Measurements from ENCODE around the gene DEDD2. TPM values are rescaled to one million over a fixed set of nuclear protein-coding genes. Genes with fewer than 3 reads are reported as not detected.

DEDD2 gene
- polyA plus RNA-seq, 6 donors from 2014 or later = 127 to 150 (median 140) TPM

DNA sequence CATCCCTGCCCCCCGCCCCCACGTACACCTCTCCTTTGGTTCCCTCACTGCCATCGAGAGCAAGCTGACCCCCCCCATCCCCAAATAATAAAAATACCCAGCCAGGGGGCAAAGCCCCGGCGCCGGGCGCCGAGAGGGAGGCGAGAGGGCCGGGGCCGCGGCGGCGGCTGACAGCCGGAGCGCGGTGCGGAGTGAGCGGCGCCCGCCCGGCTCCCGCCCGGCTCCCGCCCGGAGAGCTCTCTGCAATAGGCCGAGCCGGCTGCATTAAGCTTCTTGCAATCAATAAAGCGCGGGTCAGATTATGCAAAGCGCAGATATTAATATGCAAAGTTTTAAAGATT lies 40.9 kb downstream of the DEDD2 start:
- H3K4me1 Mint-ChIP-seq = peaks cover 15 to 20% (median 18%) of the 10 kb centered on the region in 3 donors
- H3K4me3 Mint-ChIP-seq = peak overlapping the region in 7 of 8 donors; percentile 82 to 99 (median 94)
- DNase-seq = no peak
- H3K9me3 Mint-ChIP-seq = no peaks in the 10 kb centered on the region
- ATAC-seq (ENCODE audit: low read depth in 2 of 2) = peak; percentile 46 to 50
- H3K36me3 Mint-ChIP-seq = peaks cover 0 to 7% of the 10 kb centered on the region in 2 donors
- peak overlapping the region in 2 of 6 donors; percentile 42 to 82 for H3K27ac Mint-ChIP-seq
- H3K27me3 Mint-ChIP-seq = peaks cover 15 to 31% (median 22%) of the 10 kb centered on the region in 3 donors

DNA sequence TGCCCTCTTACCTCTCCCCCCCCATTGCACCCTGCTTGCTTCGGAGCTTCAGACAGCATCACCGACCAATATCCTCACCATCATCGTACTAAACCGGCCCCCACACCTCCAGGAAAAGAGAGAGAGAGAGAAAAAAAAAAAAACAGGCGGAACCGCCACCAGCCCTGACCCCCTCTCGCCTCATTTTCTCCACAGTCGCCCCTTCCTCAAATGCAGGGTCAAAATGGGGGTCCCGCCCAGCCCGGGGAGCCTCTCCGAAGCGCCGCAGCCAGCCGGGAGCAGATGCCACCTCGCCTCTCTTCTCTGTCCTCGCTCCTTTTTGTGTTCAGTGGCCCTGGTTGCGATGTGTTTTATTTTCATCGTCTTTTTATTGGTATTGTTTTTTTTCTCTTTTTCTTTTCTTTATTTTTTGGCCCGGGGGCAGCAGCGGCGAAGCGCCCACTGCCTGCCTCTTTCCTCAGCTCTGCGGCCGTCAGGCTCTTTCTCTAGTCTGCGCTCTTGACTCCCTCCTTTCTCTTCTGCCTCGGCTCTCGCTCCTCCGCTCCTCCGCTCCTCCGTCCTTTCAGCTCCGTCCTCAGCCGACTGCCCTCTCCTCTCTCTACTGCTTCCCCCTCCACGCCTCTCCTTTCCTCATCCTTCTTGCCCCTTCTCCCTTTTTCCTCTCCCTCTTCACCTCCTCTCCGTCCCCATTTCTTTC lies 41.4 kb downstream of the DEDD2 start:
- Mint-ChIP-seq H3K4me3 (peak overlapping the region in 7 of 8 donors; percentile 82 to 99 (median 94)), H3K36me3 (peaks cover 0 to 7% of the 10 kb centered on the region in 2 donors), H3K27ac (peak overlapping the region in 2 of 6 donors; percentile 42 to 82), H3K27me3 (peaks cover 15 to 31% (median 22%) of the 10 kb centered on the region in 3 donors), H3K9me3 (no peaks in the 10 kb centered on the region), H3K4me1 (peaks cover 15 to 19% (median 17%) of the 10 kb centered on the region in 3 donors)
- DNase-seq (no peak), ATAC-seq (ENCODE audit: low read depth in 2 of 2) (peak; percentile 18 to 35)

- Mint-ChIP-seq H3K4me3 (peak overlapping the region in 6 of 8 donors; percentile 82 to 99 (median 94)), H3K27ac (no peak overlapping the region), H3K4me1 (peaks cover 15 to 19% (median 17%) of the 10 kb centered on the region in 3 donors), H3K36me3 (peaks cover 0 to 7% of the 10 kb centered on the region in 2 donors), H3K9me3 (no peaks in the 10 kb centered on the region), H3K27me3 (peaks cover 14 to 30% (median 22%) of the 10 kb centered on the region in 3 donors)
- ATAC-seq (ENCODE audit: low read depth in 2 of 2) = no peak
- no peak for DNase-seq
Measured at GRCh38 chr19:42174958-42175734, 42.3 kb downstream of the DEDD2 start.

- peak overlapping the region in 1 of 6 donors; percentile 49 for H3K27ac Mint-ChIP-seq
- H3K27me3 Mint-ChIP-seq = peaks cover 9 to 24% (median 22%) of the 10 kb centered on the region in 3 donors
- peaks cover 0 to 7% of the 10 kb centered on the region in 2 donors for H3K36me3 Mint-ChIP-seq
- H3K4me3 Mint-ChIP-seq = peak overlapping the region in 5 of 8 donors; percentile 1 to 82 (median 43)
- H3K9me3 Mint-ChIP-seq = no peaks in the 10 kb centered on the region
- ATAC-seq (ENCODE audit: low read depth in 2 of 2) (no peak), DNase-seq (no peak)
- H3K4me1 Mint-ChIP-seq = peaks cover 15 to 19% (median 17%) of the 10 kb centered on the region in 3 donors
Measured at GRCh38 chr19:42174188-42174587, 43.3 kb downstream of the DEDD2 start.

- Mint-ChIP-seq H3K4me3 (peak overlapping the region in 3 of 8 donors; percentile 17 to 82 (median 61)), H3K27ac (no peak overlapping the region)
- no peak for ATAC-seq (ENCODE audit: low read depth in 2 of 2)
Measured at GRCh38 chr19:42173695-42174094, 43.8 kb downstream of the DEDD2 start.

DNA sequence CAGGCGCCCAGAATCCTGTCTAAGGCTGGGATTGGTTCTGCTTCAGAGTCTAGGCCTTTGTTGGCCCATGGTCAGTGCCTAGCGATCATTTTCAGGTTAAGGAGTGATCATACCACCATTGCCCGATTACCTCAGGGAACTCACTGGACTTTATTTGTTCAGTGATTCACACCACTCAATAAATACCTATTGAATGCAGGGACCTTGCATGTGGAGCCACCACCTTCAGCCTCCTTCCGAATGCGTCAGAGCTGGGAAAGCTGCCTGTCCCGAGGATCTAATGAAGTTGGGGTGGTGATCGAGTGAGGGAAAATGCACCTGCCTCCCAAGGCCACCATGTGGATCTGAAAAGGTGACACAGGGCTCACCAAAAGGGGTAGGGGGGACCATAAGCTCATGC lies 45.2 kb downstream of the DEDD2 start:
- Mint-ChIP-seq H3K9me3 (no peaks in the 10 kb centered on the region), H3K4me1 (peaks cover 15 to 19% (median 17%) of the 10 kb centered on the region in 3 donors), H3K27me3 (peaks cover 9 to 24% (median 22%) of the 10 kb centered on the region in 3 donors), H3K27ac (no peak overlapping the region), H3K4me3 (no peak overlapping the region), H3K36me3 (peaks cover 0 to 7% of the 10 kb centered on the region in 2 donors)
- ATAC-seq (ENCODE audit: low read depth in 2 of 2) (no peak), DNase-seq (no peak)

More at GRCh38 chr19:42173695-42174094, 43.8 kb downstream of the DEDD2 start:
- H3K36me3 Mint-ChIP-seq = peaks cover 0 to 7% of the 10 kb centered on the region in 2 donors
- H3K9me3 Mint-ChIP-seq = no peaks in the 10 kb centered on the region
- peaks cover 9 to 24% (median 22%) of the 10 kb centered on the region in 3 donors for H3K27me3 Mint-ChIP-seq
- DNase-seq = no peak
- peaks cover 15 to 19% (median 17%) of the 10 kb centered on the region in 3 donors for H3K4me1 Mint-ChIP-seq

- Mint-ChIP-seq H3K4me1 (peaks cover 7 to 10% (median 8%) of the 10 kb centered on the region in 3 donors), H3K27me3 (peaks cover 4 to 16% (median 13%) of the 10 kb centered on the region in 3 donors), H3K9me3 (no peaks in the 10 kb centered on the region), H3K4me3 (no peak overlapping the region), H3K36me3 (no peaks in the 10 kb centered on the region), H3K27ac (peak overlapping the region in 1 of 6 donors; percentile 14)
- ATAC-seq (ENCODE audit: low read depth in 2 of 2) (no peak), DNase-seq (no peak)
Measured at GRCh38 chr19:42170715-42171114, 46.8 kb downstream of the DEDD2 start.

DNA sequence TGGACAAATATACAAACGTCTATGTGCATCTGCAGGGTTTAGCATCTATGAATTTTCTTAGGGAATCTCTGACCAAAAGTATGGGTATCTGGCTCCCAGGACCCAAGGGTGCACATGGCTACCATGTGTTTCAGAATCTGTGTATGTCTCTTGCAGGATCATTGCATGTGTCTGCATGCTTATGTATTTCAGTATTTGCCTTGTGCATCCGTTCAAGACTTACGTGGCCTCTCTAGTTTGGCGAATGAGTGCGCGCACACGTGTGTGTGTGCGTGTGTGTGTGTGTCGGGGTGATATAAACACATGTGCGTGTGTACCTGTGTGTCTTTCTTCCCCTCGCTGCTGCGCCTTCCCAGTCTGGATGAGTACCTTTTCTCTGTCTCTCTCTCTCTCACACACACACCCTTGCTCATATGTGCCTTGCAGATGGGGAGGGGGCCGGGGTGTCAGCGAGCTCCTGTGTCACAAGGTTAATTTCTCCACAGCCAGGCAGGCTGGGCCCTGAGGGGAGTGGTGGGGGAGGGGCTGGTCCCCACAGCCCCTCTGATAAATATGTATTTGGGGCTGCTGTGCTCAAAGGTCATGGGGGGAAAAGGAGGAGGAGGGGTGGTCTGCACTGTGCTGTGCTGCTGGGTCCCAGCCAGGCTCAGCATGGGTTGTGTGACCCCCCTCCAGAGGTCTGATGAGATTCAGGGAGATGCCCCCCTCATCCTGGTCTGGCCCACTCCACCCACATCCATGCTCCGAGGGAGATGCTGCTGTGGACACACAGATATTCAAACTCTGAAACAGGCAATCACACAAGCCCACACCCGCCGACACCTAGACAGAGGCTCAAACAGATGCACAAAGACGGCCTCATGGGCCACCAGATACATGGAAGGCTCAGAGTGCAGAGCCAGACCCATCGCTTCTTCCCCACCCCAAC lies 47.7 kb downstream of the DEDD2 start:
- ATAC-seq (ENCODE audit: low read depth in 2 of 2) (no peak), DNase-seq (no peak)
- H3K27me3 Mint-ChIP-seq = peaks cover 3 to 7% (median 4%) of the 10 kb centered on the region in 3 donors
- H3K4me1 Mint-ChIP-seq = peaks cover 0 to 7% (median 4%) of the 10 kb centered on the region in 3 donors
- H3K4me3 Mint-ChIP-seq = no peak overlapping the region
- no peak overlapping the region for H3K27ac Mint-ChIP-seq
- no peaks in the 10 kb centered on the region for H3K9me3 Mint-ChIP-seq
- H3K36me3 Mint-ChIP-seq = no peaks in the 10 kb centered on the region

DNA sequence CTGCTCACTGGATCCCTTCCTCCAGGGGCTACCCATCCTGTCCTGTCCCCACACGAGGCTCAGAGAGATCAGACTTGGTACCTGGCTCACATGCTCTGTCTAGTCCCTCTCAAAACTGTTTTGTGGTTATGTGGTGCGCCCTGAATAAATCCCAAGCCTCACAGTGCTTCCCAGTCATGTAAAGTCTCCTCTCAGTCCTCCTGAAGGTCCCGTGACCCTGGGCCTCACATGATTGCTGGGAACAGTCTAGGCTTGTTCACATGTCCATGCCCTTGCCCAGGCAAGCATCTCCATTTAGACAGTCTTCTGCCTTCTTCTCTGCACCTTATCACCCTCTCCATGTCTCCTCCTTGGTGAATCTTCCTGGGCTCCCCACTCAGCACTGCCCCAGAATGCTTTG lies 49.3 kb downstream of the DEDD2 start:
- H3K36me3 Mint-ChIP-seq = no peaks in the 10 kb centered on the region
- DNase-seq = no peak
- no peaks in the 10 kb centered on the region for H3K9me3 Mint-ChIP-seq
- H3K27me3 Mint-ChIP-seq = peaks cover 0 to under 1% (median 0%) of the 10 kb centered on the region in 3 donors
- peak overlapping the region in 1 of 6 donors; percentile 48 for H3K27ac Mint-ChIP-seq
- no peak for ATAC-seq (ENCODE audit: low read depth in 2 of 2)
- peaks cover 0 to 4% (median 4%) of the 10 kb centered on the region in 3 donors for H3K4me1 Mint-ChIP-seq
- no peak overlapping the region for H3K4me3 Mint-ChIP-seq

- peaks cover 0 to 13% (median 11%) of the 10 kb centered on the region in 3 donors for H3K27me3 Mint-ChIP-seq
- ATAC-seq (ENCODE audit: low read depth in 2 of 2) (no peak), DNase-seq (no peak)
- no peaks in the 10 kb centered on the region for H3K9me3 Mint-ChIP-seq
- H3K27ac Mint-ChIP-seq = peak overlapping the region in 1 of 6 donors; percentile 52
- no peak overlapping the region for H3K4me3 Mint-ChIP-seq
- H3K36me3 Mint-ChIP-seq = no peaks in the 10 kb centered on the region
- peaks cover 0 to 4% (median 4%) of the 10 kb centered on the region in 3 donors for H3K4me1 Mint-ChIP-seq
Measured at GRCh38 chr19:42166316-42166715, 51.2 kb downstream of the DEDD2 start.

DNA sequence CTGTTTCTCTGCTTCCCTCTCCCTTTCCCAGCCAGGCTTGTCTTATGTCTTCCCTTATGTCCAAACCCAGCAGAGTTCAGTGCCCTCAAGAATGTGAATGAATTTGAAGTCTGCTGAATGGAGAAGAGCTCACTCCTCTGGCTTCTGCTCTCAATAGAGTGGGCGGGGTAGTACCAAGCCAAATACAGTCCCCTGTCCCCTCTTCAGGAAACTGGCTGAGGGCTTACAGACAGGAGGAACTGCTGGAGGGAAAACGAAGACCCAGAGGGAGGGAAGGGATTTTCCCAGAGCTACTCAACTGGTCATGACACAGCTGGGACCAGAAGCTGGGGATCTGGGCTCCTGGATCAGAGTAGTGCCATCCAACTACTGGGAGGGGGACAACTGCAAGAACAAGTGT lies 52.3 kb downstream of the DEDD2 start:
- Mint-ChIP-seq H3K27ac (no peak overlapping the region), H3K4me3 (no peak overlapping the region), H3K9me3 (no peaks in the 10 kb centered on the region), H3K27me3 (peaks cover 0 to 21% (median 21%) of the 10 kb centered on the region in 3 donors), H3K4me1 (peaks cover 0 to 4% (median 4%) of the 10 kb centered on the region in 3 donors), H3K36me3 (peaks cover 0 to 5% of the 10 kb centered on the region in 2 donors)
- DNase-seq (no peak), ATAC-seq (ENCODE audit: low read depth in 2 of 2) (no peak)

DNA sequence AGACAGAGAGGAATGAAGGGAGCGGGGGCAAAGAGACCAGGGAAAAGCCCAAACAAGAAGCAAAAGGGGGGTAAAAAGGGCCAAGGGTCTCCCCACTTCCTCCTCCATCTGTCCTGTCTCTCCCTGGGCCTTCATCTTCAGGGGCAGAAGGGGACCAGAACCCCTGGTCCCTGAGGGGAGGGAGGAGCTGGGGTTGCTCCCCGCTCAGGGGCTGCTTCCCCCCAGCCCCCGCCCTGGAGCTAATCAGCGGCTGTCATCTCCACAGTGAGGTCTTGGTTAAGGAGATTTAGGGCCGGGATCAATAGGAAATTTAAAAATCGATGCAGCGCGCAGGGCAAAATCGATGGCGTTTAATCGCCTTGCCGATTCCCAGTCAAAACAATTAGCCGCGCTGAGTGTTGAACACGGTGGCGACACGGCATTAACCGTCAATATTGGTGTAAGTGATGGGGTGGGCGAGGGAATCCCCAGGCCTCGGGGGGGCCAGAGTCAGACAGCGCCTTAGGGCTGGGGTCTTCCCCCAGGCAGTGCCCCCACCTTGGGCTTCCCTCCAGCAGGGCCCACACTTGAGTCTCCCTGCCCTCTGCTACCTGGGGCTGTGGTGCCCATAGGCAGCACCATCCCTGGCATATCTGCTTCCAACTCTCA lies 55.7 kb downstream of the DEDD2 start:
- Mint-ChIP-seq H3K27me3 (peaks cover 4 to 26% (median 21%) of the 10 kb centered on the region in 3 donors), H3K27ac (no peak overlapping the region), H3K36me3 (peaks cover 4 to 5% of the 10 kb centered on the region in 2 donors), H3K4me3 (no peak overlapping the region), H3K4me1 (peaks cover 0 to 9% (median 4%) of the 10 kb centered on the region in 3 donors), H3K9me3 (no peaks in the 10 kb centered on the region)
- ATAC-seq (ENCODE audit: low read depth in 2 of 2) (no peak), DNase-seq (no peak)

Measured in naive B cell (primary cell).